Peyer's patch (tissue), 4 donors: Measurements from ENCODE around the gene AK5. TPM values are rescaled to one million over a fixed set of nuclear protein-coding genes. Genes with fewer than 3 reads are reported as not detected.

Experiments used
- DNase-seq, 3 donors: peaks; one replicate each; pipeline ENCODE4 v3.0.0-alpha.2; 2017 to 2019
- H3K27ac ChIP-seq, 4 donors: fragments of 200-600 bp; sonication (generic); one replicate each; pipeline ENCODE4 v1.5.1; 2016 to 2019
- H3K27me3 ChIP-seq, 2 donors: fragments of 200-600 bp; sonication (generic); one replicate each; pipeline ENCODE4 v1.5.1; 2019
- H3K36me3 ChIP-seq, 3 donors: fragments of 200-600 bp; sonication (generic); one replicate each; pipeline ENCODE4 v1.5.1; 2016 to 2019
- H3K4me1 ChIP-seq, 4 donors: fragments of 200-600 bp; sonication (generic); one replicate each; pipeline ENCODE4 v1.5.1; 2016 to 2019
- H3K4me3 ChIP-seq, 4 donors: fragments of 200-600 bp; sonication (generic); 1 replicate in 3 of 4; 2 replicates in 1 of 4; pipeline ENCODE4 v1.5.1; 2016 to 2019; ENCODE audit warnings: mild to moderate bottlenecking in 1 of 4
- H3K9me3 ChIP-seq, 4 donors: fragments of 200-600 bp; sonication (generic); one replicate each; pipeline ENCODE4 v1.5.1; 2016 to 2019; ENCODE audit warnings: mild to moderate bottlenecking in 1 of 4
- POLR2A ChIP-seq, 2 donors: fragments of 450-650 bp; IDR thresholded peaks; one replicate each; pipeline ENCODE4 v1.5.1; 2017; ENCODE audit warnings: antibody characterized with exemption in 2 of 2, mild to moderate bottlenecking in 2 of 2, moderate library complexity in 2 of 2
- total RNA-seq, 4 donors: library from RNA; depleted of rRNA; stranded (reverse); fragments of >200 nt; gene quantifications; one replicate each; pipeline ENCODE4 v1.1.0, GENCODE V29; 2016
- TF ChIP-seq, protein P1 (sequence below), 6 experiments: fragments of 450-650 bp in 4 of 6; fragments of 200-600 bp in 2 of 6; sonication (generic) in 1 of 6; IDR thresholded peaks; one replicate each; pipeline ENCODE4 v1.5.1; 2017 to 2019; ENCODE audit warnings: antibody characterized with exemption in 6 of 6, mild to moderate bottlenecking in 3 of 6, moderate library complexity in 1 of 6

AK5 gene
- total RNA-seq, 4 donors from 2014 or later: 5.3 to 12.4 TPM; not detected in 2

DNA sequence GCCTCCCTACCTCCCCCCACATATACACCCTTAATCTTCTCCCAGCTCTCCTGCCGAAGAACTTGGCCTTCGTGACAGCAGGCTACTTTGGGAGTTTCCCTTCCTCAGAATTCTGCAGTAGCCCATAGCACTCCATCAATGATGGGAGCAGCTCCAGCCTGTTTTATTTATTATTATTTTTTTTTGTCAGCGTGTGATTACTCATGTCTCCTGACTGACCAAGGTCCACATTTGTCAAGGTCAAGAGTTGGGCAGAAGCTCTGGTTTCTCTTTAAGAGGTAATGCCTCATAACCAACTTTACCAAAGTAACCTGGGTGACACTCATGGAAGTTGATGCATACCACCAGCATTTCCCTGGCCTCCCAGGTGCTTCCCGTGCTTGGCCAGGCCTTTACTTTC lies 275.2 kb downstream of the AK5 start:
- TF ChIP-seq, protein P1, sequence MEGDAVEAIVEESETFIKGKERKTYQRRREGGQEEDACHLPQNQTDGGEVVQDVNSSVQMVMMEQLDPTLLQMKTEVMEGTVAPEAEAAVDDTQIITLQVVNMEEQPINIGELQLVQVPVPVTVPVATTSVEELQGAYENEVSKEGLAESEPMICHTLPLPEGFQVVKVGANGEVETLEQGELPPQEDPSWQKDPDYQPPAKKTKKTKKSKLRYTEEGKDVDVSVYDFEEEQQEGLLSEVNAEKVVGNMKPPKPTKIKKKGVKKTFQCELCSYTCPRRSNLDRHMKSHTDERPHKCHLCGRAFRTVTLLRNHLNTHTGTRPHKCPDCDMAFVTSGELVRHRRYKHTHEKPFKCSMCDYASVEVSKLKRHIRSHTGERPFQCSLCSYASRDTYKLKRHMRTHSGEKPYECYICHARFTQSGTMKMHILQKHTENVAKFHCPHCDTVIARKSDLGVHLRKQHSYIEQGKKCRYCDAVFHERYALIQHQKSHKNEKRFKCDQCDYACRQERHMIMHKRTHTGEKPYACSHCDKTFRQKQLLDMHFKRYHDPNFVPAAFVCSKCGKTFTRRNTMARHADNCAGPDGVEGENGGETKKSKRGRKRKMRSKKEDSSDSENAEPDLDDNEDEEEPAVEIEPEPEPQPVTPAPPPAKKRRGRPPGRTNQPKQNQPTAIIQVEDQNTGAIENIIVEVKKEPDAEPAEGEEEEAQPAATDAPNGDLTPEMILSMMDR (IDR thresholded peaks at IDR 0.05): no peak
- no peak for TF ChIP-seq POLR2A (IDR thresholded peaks at IDR 0.05)
- Histone ChIP-seq H3K27ac (no peak overlapping the region), H3K27me3 (no peaks in the 10 kb centered on the region), H3K4me3 (no peak overlapping the region), H3K9me3 (no peaks in the 10 kb centered on the region), H3K36me3 (peaks cover 0 to 7% (median 0%) of the 10 kb centered on the region in 3 donors), H3K4me1 (no peaks in the 10 kb centered on the region)
- DNase-seq: no peak

DNA sequence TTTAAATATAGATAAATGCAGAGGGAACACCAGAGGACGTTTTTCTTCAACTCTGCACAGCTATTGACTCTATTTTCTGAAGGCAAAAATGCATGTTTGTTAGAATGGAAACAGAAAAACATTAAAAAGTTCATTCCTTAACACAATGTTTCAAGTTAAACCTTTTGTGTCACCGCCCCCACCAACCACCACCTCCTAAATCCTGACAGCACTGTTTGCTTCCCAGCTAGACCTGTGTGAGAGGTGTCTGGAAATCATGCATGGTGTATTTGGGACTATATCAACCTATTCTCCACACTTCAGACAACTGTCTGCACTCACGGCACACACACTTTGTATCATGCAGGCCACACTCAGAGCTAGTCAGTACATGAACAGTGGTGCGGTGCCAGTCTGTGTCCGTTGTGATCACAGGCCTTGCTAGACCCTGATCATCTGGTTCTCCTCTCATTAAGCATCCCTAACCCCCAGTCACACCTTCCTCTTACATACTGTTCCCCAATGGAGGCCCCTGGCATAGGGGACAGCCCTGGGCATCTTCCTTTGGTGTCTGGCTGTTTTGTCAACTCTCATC lies 276.9 kb downstream of the AK5 start:
- TF ChIP-seq, protein P1 (IDR thresholded peaks at IDR 0.05): no peak
- TF ChIP-seq POLR2A (IDR thresholded peaks at IDR 0.05): no peak
- Histone ChIP-seq H3K4me1 (peaks cover 0 to 5% (median 0%) of the 10 kb centered on the region in 4 donors), H3K9me3 (no peaks in the 10 kb centered on the region), H3K27me3 (no peaks in the 10 kb centered on the region), H3K36me3 (peaks cover 0 to 7% (median 0%) of the 10 kb centered on the region in 3 donors), H3K27ac (no peak overlapping the region), H3K4me3 (no peak overlapping the region)
- DNase-seq: no peak

DNA sequence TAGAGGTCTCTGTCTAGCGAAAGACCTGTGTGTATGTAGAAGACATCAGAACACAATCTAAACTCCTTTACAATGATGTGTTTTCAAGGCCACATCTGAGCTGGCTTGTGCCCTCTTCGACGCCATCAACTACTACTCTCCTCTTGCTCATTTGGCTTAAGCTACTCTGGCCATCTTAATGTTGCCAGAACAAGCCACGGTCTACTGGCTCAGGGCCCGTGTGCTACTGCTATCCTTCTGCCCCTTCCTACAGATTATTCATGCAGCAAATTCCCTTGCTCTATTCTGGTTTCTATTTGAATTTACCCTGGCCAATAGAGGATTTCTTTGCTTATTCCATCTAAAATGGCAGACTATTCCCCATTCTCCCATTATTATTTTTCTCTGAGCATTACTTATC lies 278.9 kb downstream of the AK5 start:
- H3K4me3 ChIP-seq: no peak overlapping the region
- DNase-seq: no peak
- H3K4me1 ChIP-seq: peaks cover 0 to 5% (median 0%) of the 10 kb centered on the region in 4 donors
- TF ChIP-seq POLR2A (IDR thresholded peaks at IDR 0.05): no peak
- TF ChIP-seq, protein P1 (IDR thresholded peaks at IDR 0.05): no peak
- no peaks in the 10 kb centered on the region for H3K9me3 ChIP-seq
- no peaks in the 10 kb centered on the region for H3K27me3 ChIP-seq
- peaks cover 0 to 20% (median 0%) of the 10 kb centered on the region in 3 donors for H3K36me3 ChIP-seq
- H3K27ac ChIP-seq: no peak overlapping the region

DNA sequence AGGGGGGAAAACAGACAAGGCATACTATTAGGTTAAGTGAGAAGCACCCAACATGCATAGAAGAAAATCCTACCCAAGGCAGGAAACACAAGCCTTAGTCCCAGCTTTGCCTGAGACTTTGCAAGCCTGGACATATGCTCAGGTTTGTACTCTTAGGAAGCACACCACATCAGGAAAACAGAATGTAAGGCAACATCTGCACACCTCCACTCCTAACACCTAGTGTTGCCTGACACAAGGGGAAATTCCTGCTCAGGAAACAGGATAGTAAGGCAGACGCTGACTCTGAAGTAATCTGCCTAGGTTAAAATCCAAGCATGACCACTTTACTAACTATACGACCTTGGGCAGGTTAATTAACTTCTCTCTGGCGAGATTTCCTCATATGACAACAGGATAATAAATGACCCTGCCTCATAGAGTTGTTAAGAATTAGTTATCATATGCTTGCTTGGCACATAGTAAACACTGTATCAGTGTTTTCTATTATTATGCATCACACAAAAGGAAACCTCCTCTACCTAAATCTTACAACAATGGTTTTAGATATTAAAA lies 280.9 kb downstream of the AK5 start:
- Histone ChIP-seq H3K36me3 (peaks cover 0 to 40% (median 0%) of the 10 kb centered on the region in 3 donors), H3K27ac (no peak overlapping the region)
- TF ChIP-seq POLR2A (IDR thresholded peaks at IDR 0.05): no peak
- TF ChIP-seq, protein P1 (IDR thresholded peaks at IDR 0.05): no peak

DNA sequence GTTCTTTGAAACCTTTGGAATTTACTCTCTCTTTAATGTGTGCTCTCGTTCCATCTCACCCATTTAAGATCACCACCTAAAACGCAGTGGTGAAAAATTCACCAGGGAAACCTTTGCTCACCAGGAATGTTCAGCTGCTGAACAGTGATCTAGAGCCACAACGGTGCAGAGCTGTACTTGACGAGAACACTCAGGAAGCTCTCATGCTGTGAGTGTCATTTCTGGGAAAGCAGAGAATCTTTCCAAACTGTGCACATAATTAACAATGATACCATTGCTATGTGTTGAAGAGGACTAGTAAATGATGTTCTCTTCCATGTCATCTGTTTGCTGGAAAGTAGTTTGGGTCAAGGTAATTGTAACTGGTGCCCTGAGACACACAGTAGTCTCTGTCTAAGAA lies 283.5 kb downstream of the AK5 start:
- no peaks in the 10 kb centered on the region for H3K9me3 ChIP-seq
- DNase-seq: no peak
- H3K27me3 ChIP-seq: no peaks in the 10 kb centered on the region
- no peak for TF ChIP-seq POLR2A (IDR thresholded peaks at IDR 0.05)
- TF ChIP-seq, protein P1 (IDR thresholded peaks at IDR 0.05): no peak
- H3K4me3 ChIP-seq: no peak overlapping the region
- no peak overlapping the region for H3K27ac ChIP-seq
- H3K4me1 ChIP-seq: peaks cover 0 to 5% (median 0%) of the 10 kb centered on the region in 4 donors
- peaks cover 0 to 48% (median 0%) of the 10 kb centered on the region in 3 donors for H3K36me3 ChIP-seq

More for the DNA sequence above, 280.9 kb downstream of the AK5 start:
- Histone ChIP-seq H3K9me3 (no peaks in the 10 kb centered on the region), H3K4me1 (peaks cover 0 to 5% (median 0%) of the 10 kb centered on the region in 4 donors), H3K4me3 (no peak overlapping the region), H3K27me3 (no peaks in the 10 kb centered on the region)
- no peak for DNase-seq
